ENCODE data around the gene CREM.
A peak's percentile ranks its signal among the peaks of the same experiment; 100 is the strongest.
"Not testable (repeated sequence)": the region's sequence is repeated elsewhere in the genome, so short reads cannot be mapped to it uniquely, and the experiment has no call there.

The CREM gene

DNA sequence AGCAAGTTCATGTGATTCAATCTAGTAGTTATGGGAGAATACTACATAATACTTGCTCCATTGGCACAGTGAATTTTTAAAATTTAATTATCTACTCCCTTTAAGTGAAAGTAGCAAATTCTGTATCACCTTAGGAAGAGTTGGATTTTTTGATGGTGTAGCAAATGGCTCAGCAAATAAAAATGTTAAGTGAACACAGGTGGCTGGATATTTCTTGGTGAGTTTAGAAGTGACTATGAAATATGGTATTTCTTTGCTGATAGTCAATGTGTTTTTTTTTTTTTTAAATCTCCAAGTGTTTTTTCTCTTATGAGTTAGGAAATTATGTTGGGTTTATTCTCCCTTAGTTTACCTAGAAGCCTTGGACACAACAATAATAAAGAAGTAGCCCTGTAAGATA lies 67.8 kb downstream of the CREM start:
- DNase-seq (ENCODE audit: low spot score): no peak

GRCh38 chr10:35194906-35195305 lies 68.3 kb downstream of the CREM start:
- DNase-seq (ENCODE audit: low spot score): peak; percentile 49

DNA sequence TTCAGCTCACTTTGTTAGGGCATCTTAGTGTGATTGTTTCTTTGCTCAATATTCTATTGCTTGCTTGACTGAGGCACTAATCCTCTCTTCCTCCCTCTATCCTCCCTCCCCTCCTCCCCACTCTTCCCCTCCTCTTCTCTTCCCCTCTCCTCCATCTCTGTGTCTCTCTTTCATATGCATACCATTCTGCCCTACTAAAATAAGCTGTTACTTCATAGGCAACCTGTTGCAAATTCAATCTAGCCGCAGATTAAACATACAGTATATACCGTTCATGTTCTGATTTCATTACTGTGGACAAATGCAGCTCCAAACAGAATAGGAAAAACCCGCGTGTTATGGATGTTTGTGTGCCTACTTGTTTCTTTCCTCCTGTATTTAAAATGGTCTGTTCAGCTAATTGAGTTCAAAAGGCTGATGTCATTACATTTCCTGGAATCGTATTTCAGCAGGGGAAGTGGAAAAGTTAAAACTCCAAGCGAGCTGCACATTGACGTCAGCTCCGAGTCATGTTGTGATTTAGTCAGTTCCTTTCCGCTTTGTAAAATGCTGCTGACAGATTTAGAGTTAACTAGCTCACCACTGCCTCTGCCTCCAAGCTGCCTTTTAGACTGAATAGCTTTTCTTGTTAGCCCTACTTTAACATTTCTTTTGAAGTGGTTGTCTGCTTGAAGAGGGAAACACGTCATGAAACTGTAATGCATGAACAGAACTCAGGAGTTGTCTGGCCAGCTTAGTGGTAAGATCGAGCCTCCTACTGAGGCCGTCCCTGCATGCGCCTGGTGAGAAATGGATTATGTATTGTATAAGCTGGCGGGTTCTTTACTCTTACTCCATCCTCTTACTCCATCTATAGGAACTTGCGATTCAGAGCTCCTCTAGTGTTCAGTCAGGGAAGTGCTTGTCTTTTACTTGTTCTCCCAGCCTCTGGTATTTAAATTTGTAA lies 69.0 kb downstream of the CREM start:
- DNase-seq (ENCODE audit: low spot score): peak; percentile 89

- no peak for DNase-seq (ENCODE audit: low spot score)
These were observed 73.8 kb downstream of the CREM start for GRCh38 chr10:35200487-35200886.

DNA sequence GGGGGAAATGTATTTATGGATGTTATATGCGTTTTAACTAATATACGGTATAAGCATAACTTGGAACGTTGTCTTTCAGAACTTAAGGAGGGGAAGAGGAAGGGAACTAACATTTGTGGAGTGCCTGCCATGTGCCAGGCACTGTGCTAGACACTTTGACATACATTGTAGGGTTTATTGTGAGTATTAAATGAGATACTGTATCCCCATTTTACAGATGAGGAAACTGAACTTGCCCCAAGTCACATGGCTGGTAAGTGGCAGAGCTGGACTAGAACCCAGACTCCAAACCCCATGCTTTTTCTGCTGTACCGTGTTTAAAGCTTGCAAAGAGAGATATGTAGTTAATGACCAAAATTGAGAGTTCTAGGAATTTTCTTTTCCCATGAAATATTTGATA lies 74.6 kb downstream of the CREM start:
- DNase-seq (ENCODE audit: low spot score): no peak

- no peak for DNase-seq (ENCODE audit: low spot score)
These were observed 75.4 kb downstream of the CREM start for GRCh38 chr10:35202050-35202449.

- no peak for DNase-seq (ENCODE audit: low spot score)
These were observed 77.1 kb downstream of the CREM start for GRCh38 chr10:35203745-35204144.

DNA sequence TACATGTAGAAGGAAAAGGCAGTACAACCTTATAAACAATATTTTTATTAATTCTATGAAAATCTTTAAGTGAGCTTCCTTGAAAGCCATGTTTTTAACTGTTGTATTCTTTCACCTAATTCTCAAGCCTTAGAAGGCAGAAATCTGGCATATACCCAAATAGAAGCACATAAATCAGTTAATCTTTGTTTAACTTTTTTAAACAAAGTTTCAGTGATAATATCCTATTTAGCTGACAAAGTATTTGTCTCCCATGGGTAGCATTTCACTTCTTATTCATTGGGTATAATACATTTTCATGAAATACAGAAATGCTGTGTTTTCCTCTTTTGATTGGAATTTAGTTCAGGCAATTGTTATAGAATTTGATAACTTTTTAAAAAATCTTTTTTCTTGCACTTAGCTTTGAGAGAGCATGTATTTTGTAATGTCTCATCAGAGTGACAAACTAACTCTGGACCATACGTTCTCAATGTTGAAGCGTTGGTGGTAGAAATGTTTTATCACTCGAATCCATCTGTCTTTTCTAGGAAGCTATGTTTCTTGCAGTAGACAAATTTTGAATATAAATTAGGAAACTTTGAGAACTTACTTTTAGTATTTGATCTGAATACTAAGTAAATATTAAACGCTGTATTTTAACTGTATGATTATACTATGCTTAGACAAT lies 78.1 kb downstream of the CREM start:
- DNase-seq (ENCODE audit: low spot score): no peak

GRCh38 chr10:35206274-35206673 lies 79.6 kb downstream of the CREM start:
- no peak for DNase-seq (ENCODE audit: low spot score)

- DNase-seq (ENCODE audit: low spot score): peak; percentile 88
These were observed 81.9 kb downstream of the CREM start for GRCh38 chr10:35208536-35208935.

DNA sequence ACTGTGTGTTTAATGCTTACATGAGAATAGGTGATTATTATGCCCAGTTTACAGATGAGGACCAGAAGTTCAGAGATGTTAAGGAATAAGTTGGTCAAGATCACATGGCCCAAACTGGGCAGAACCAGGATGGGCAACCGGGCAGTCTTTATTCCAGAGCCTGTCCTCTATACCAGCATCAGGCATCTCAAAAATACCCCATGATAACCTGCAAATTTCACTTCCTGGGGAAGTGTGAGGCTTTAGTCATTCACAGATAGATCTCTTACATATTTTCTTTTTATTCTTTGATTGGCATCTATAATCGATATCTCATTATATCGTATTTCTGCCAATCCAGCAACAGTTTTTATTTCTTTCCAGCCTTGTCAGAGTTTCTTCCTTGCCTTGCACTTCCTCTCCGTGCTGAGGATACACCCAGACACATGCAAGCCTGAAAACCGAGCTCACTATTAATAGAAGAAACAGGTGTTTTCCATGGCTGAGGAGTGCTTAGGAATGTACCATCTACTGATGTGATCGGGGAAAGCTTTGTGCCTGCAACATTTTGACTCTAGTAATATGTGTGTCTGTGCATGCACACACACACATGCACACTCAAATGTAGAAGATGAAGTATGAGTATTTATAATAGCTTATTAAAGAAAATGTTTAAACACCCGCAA lies 82.4 kb downstream of the CREM start:
- DNase-seq (ENCODE audit: low spot score): no peak

DNA sequence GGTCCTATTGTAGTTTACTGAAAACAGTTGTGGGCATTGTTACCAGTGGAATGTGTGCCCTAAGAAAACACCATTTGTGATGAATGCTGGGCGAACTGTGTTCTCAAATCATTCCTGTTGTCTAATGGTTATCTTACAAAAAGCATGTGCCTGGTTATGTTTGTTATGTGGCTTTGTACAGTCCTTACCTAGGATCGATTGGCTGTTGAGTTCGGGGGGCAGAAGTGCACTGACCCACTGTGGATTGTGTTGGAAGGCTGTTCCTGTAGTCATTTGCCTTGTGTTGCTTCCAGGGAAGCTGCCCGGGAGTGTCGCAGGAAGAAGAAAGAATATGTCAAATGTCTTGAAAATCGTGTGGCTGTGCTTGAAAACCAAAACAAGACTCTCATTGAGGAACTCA lies 84.3 kb downstream of the CREM start:
- DNase-seq (ENCODE audit: low spot score): no peak

- no peak for DNase-seq (ENCODE audit: low spot score)
These were observed 84.7 kb downstream of the CREM start for GRCh38 chr10:35211390-35211789.

DNA sequence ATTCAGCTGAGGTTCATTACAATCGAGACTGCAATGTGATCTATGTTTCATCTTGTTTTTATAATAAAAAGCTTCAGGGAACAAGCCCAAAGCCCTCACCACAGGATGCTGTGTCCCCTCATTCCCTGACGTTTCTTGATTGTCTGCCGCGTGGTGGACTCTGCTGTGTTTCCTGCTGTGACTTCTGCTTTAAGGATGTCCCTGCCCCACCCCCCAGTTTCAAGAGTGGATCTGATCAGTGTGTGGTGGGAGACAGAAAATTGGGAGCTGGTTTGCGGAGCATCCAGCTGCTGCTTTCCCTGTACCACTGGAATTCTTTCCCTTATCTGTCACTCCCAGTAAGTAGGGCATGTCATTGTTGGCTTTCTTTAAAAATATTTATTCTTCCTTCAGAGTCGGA lies 86.2 kb downstream of the CREM start:
- DNase-seq (ENCODE audit: low spot score): no peak

DNA sequence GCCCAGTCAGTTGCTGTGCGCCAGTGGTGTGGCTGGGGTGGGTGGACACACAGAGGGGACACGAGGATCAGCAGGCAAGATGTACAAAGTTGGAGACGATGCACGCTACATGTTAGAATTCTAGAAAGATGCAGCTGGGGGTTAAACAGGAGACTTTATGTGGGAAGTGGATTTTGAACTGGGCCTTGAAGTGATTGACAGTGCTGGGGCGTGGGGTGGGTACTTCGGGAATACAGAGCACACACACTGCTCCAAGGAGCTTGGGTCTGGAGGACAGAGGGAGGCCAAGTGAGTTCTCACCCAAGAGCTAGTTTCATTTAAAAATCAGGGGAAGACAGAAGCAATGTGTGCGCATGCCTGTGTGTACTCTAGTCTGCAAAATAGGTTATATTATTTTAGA lies 87.1 kb downstream of the CREM start:
- no peak for DNase-seq (ENCODE audit: low spot score)

DNA sequence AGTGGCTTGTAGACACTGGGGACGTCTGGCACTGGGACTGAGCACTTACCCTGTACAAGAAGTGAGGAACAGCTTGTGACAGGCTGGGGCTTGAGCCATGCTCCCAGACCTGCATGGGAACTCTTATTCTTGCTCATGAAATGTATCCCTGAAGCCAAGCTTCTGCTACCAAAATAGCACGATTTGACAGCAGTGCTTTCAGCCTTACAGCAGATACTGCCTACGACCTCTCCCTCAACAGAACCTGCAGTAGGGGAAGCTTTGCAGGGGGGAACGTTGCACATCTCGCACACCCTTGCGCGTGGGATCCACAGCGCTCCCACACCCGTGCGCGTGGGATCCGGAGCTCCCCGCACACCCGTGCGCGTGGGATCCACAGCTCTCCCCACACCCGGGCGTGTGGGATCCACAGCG lies 88.0 kb downstream of the CREM start:
- no peak for DNase-seq (ENCODE audit: low spot score)

DNA sequence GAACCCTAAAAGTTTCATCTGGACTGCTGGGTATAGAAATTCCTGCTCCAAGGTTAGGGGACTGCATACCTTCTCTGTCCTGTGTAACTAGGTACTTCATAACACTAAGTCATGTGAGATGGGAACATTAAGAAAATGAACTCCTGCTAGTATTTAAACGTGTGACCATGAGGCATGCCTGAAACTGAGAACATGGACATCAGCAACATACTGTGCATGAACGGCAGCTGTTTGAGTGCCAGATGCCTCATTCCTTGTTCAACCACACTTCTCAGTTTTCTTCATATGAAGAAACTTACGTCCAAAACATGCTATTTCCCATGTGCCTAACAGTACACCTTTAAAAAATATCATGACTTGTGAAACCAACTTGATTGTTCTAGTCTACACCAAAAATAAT lies 88.5 kb downstream of the CREM start:
- no peak for DNase-seq (ENCODE audit: low spot score)

- DNase-seq (ENCODE audit: low spot score): peak; percentile 50
These were observed 89.8 kb downstream of the CREM start for GRCh38 chr10:35216303-35216905.

DNA sequence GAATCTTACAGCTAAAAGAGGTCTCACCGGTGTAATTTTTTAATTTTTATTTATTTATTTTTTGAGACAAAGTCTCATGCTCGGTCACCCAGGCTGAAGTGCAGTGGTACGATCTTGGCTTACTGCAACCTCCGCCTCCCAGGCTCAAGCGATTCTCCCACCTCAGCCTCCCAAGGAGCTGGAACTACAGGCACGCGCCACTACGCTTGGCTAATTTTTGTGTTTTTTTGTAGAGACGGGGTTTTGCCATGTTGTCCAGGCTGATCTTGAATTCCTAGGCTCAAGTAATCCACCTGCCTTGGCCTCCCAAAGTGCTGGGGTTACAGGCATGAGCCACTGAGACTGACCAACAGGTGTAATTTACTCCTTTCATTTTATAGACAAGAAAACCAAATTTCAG lies 90.3 kb downstream of the CREM start:
- DNase-seq (ENCODE audit: low spot score): not testable (repeated sequence)

DNA sequence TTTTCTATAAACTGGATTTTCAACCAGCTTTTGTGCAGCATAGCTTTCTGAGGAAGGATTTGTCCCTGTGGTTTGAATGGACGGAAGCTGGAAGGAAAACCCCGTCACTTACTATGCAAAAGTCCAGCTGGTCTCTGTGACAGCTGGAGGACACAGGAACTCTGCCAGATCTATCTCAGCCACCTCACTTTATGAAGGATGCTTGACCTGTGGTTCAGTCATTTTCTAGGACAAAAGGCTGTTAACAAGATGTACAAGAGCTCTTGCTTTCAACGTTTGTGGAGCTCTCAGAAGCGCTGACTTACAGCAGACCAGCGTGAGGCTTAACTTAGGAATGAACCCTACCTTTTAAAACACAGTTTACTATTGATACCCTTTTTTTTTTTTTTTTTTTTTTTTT lies 90.8 kb downstream of the CREM start:
- DNase-seq (ENCODE audit: low spot score): no peak

- DNase-seq (ENCODE audit: low spot score): peak; percentile 89
These were observed 91.8 kb downstream of the CREM start for GRCh38 chr10:35218339-35218955.

- DNase-seq (ENCODE audit: low spot score): peak; percentile 54
These were observed 92.6 kb downstream of the CREM start for GRCh38 chr10:35219292-35219691.

All from activated CD4-positive, alpha-beta T cell treated with anti-CD3 and anti-CD28 coated beads, Interleukin-2, Interleukin-4, amounts not matched to agents 100 ng/mL and 50 ng/mL, durations not matched to agents 16 hours and 8 hours (primary cell).